ENCODE measurements around the gene SLC35B4.
A peak's percentile ranks its signal among the peaks of the same experiment; 100 is the strongest.
"Not testable (repeated sequence)": the region's sequence is repeated elsewhere in the genome, so short reads cannot be mapped to it uniquely, and the experiment has no call there.

SLC35B4 gene

GRCh38 chr7:134331393-134331792 is 14.7 kb upstream of the SLC35B4 start:
- DNase-seq, result no peak

- DNase-seq, result no peak
Measured at GRCh38 chr7:134330974-134331373, 14.2 kb upstream of the SLC35B4 start.

- DNase-seq, result no peak
Measured at GRCh38 chr7:134329614-134330346, 13.1 kb upstream of the SLC35B4 start.

- DNase-seq, result no peak
Measured at GRCh38 chr7:134328900-134329299, 12.2 kb upstream of the SLC35B4 start.

GRCh38 chr7:134327896-134328295 is 11.2 kb upstream of the SLC35B4 start:
- peak; percentile 53 for DNase-seq

- no peak for DNase-seq
Measured at GRCh38 chr7:134324107-134324506, 7.4 kb upstream of the SLC35B4 start.

GRCh38 chr7:134320201-134320600 is 3.5 kb upstream of the SLC35B4 start:
- DNase-seq, result peak; percentile 79

GRCh38 chr7:134318443-134318842 is 1.7 kb upstream of the SLC35B4 start:
- DNase-seq, result peak; percentile 4

- DNase-seq, result no peak
Measured at GRCh38 chr7:134317434-134317833, 704 bp upstream of the SLC35B4 start.

- DNase-seq, result peak; percentile 20
Measured at GRCh38 chr7:134315679-134316538, 821 bp downstream of the SLC35B4 start.

GRCh38 chr7:134313543-134313942 is 3.2 kb downstream of the SLC35B4 start:
- no peak for DNase-seq

GRCh38 chr7:134312717-134313116 is 4.0 kb downstream of the SLC35B4 start:
- DNase-seq, result no peak

GRCh38 chr7:134311807-134312206 is 4.9 kb downstream of the SLC35B4 start:
- DNase-seq, result no peak

GRCh38 chr7:134308548-134308947 is 8.2 kb downstream of the SLC35B4 start:
- DNase-seq, result no peak

GRCh38 chr7:134307320-134307719 is 9.4 kb downstream of the SLC35B4 start:
- DNase-seq, result peak; percentile 57

- no peak for DNase-seq
Measured at GRCh38 chr7:134302120-134302519, 14.6 kb downstream of the SLC35B4 start.

GRCh38 chr7:134301592-134301991 is 15.1 kb downstream of the SLC35B4 start:
- DNase-seq, result no peak

GRCh38 chr7:134300988-134301387 is 15.7 kb downstream of the SLC35B4 start:
- no peak for DNase-seq

GRCh38 chr7:134298902-134299683 is 17.6 kb downstream of the SLC35B4 start:
- peak; percentile 8 for DNase-seq

GRCh38 chr7:134297489-134297888 is 19.2 kb downstream of the SLC35B4 start:
- no peak for DNase-seq

- DNase-seq, result not testable (repeated sequence)
Measured at GRCh38 chr7:134295982-134296381, 20.7 kb downstream of the SLC35B4 start.

- DNase-seq, result no peak
Measured at GRCh38 chr7:134293002-134293740, 23.6 kb downstream of the SLC35B4 start.

Data from fibroblast of skin of scalp (primary cell).